IMR-90 (cell line): ENCODE results near the gene GMPPA. TPM values are rescaled to one million over a fixed set of nuclear protein-coding genes. Genes with fewer than 3 reads are reported as not detected.

Source experiments
- ATAC-seq: fragments of 200-7000 bp; cut with Tn5 transposase; 2 replicates; pipeline ENCODE4 v1.9.1; 2020; ENCODE audit warnings: low read depth, mild to moderate bottlenecking, moderate library complexity
- BruUV-seq: library from RNA; stranded (reverse); fragments of 400-500 nt; replicated peaks from 2 replicates; lab custom pipeline; 2021; lab: Mats Ljungman, UMichigan
- CTCF ChIA-PET: fragments of 300-600 bp; formaldehyde crosslinking; extraction: SDS; loops from one replicate; lab custom pipeline; 2021; ENCODE audit warnings: antibody characterized with exemption; lab: Yijun Ruan, JAX
- POLR2A ChIA-PET: fragments of 300-600 bp; sonication (Branson Sonifier 250); formaldehyde crosslinking; loops from one replicate; lab custom pipeline; 2022; ENCODE audit warnings: antibody characterized with exemption; ENCODE audit not compliant: unreplicated experiment; lab: Charles Lee
- DNase-seq: peaks from one replicate; pipeline ENCODE4 v3.0.0; 2013
- H2AFZ ChIP-seq: replicated peaks from 2 replicates; pipeline ENCODE3; 2013; ENCODE audit warnings: low read length, mild to moderate bottlenecking; ENCODE audit not compliant: poor library complexity
- H2AK5ac ChIP-seq: 2 replicates; pipeline ENCODE4 v1.6.1; 2013; ENCODE audit warnings: low read depth, low read length, inconsistent platforms
- H2AK9ac ChIP-seq: replicated peaks from 2 replicates; pipeline ENCODE3; 2013; ENCODE audit warnings: mild to moderate bottlenecking, low read depth, low read length, moderate library complexity; ENCODE audit not compliant: poor library complexity
- H2BK120ac ChIP-seq: 2 replicates; pipeline ENCODE4 v1.6.1; 2013; ENCODE audit warnings: low read depth, low read length, inconsistent platforms
- H2BK15ac ChIP-seq: 3 replicates; pipeline ENCODE4 v1.6.1; 2013; ENCODE audit warnings: low read depth, low read length, inconsistent platforms
- H2BK20ac ChIP-seq: 2 replicates; pipeline ENCODE4 v1.6.1; 2013; ENCODE audit warnings: low read depth, mild to moderate bottlenecking, inconsistent platforms, low read length, moderate library complexity
- H2BK5ac ChIP-seq: 2 replicates; pipeline ENCODE4 v1.6.1; 2013; ENCODE audit warnings: mild to moderate bottlenecking, low read depth, low read length, inconsistent platforms; ENCODE audit not compliant: poor library complexity, severe bottlenecking
- H3K14ac ChIP-seq: replicated peaks from 2 replicates; pipeline ENCODE4 v1.6.1; 2013; ENCODE audit warnings: low read depth, low read length, inconsistent platforms
- H3K18ac ChIP-seq: 2 replicates; pipeline ENCODE4 v1.6.1; 2013; ENCODE audit warnings: low read depth, low read length, control low read depth
- H3K23ac ChIP-seq: 2 replicates; pipeline ENCODE4 v1.6.1; 2013; ENCODE audit warnings: low read depth, low read length, inconsistent platforms
- H3K27ac ChIP-seq: 2 replicates; pipeline ENCODE4 v1.5.1; 2013; ENCODE audit warnings: mild to moderate bottlenecking, control low read depth, low read length; ENCODE audit not compliant: insufficient read depth
- H3K27me3 ChIP-seq: 2 replicates; pipeline ENCODE4 v1.6.1; 2013; ENCODE audit warnings: low read length; ENCODE audit not compliant: control insufficient read depth, insufficient read depth
- H3K36me3 ChIP-seq: 2 replicates; pipeline ENCODE4 v1.6.1; 2013; ENCODE audit warnings: low read length, mixed read lengths; ENCODE audit not compliant: control insufficient read depth, insufficient read depth
- H3K4ac ChIP-seq: 2 replicates; pipeline ENCODE4 v1.6.1; 2013; ENCODE audit warnings: low read depth, low read length, inconsistent platforms
- H3K4me1 ChIP-seq: 2 replicates; pipeline ENCODE4 v1.6.1; 2013; ENCODE audit warnings: low read length, mixed read lengths; ENCODE audit not compliant: control insufficient read depth, insufficient read depth
- H3K4me2 ChIP-seq: 2 replicates; pipeline ENCODE4 v1.6.1; 2013; ENCODE audit warnings: low read depth, mild to moderate bottlenecking, control low read depth, low read length, moderate library complexity
- H3K4me3 ChIP-seq: 2 replicates; pipeline ENCODE4 v1.5.1; 2013; ENCODE audit warnings: low read depth, mild to moderate bottlenecking, control low read depth, low read length, moderate library complexity; ENCODE audit not compliant: insufficient read depth
- H3K56ac ChIP-seq: 2 replicates; pipeline ENCODE4 v1.6.1; 2013; ENCODE audit warnings: low read length, inconsistent platforms; ENCODE audit not compliant: insufficient read depth; ENCODE audit errors: extremely low read depth
- H3K79me1 ChIP-seq, 2 experiments: 2 replicates each; pipeline ENCODE4 v1.6.1; 2013; ENCODE audit warnings: low read length in 2 of 2, inconsistent platforms in 1 of 2, low read depth in 1 of 2
- H3K9ac ChIP-seq: 2 replicates; pipeline ENCODE4 v1.6.1; 2013; ENCODE audit warnings: low read depth, low read length, control low read depth
- H3K9me1 ChIP-seq: 2 replicates; pipeline ENCODE4 v1.6.1; 2013; ENCODE audit warnings: low read length, inconsistent platforms; ENCODE audit not compliant: insufficient read depth
- H3K9me3 ChIP-seq: 2 replicates; pipeline ENCODE4 v1.6.1; 2013; ENCODE audit warnings: low read length; ENCODE audit not compliant: control insufficient read depth, insufficient read depth
- H4K20me1 ChIP-seq: 2 replicates; pipeline ENCODE4 v1.6.1; 2013; ENCODE audit warnings: low read length, inconsistent platforms; ENCODE audit not compliant: insufficient read depth
- H4K5ac ChIP-seq: 2 replicates; pipeline ENCODE4 v1.6.1; 2013; ENCODE audit warnings: mild to moderate bottlenecking, low read depth, low read length, control low read depth
- H4K8ac ChIP-seq, 2 experiments: 2 replicates each; pipeline ENCODE4 v1.6.1; 2013; ENCODE audit warnings: low read depth in 2 of 2, low read length in 2 of 2, control low read depth in 1 of 2, inconsistent platforms in 1 of 2
- H4K91ac ChIP-seq: 2 replicates; pipeline ENCODE4 v1.6.1; 2013; ENCODE audit warnings: low read depth, low read length, inconsistent platforms; ENCODE audit not compliant: insufficient read depth
- FOS ChIP-seq: fragments of 150-350 bp; IDR thresholded peaks from 2 replicates; pipeline ENCODE4 v1.6.1; 2016; ENCODE audit warnings: low read depth, low read length
- MXI1 ChIP-seq: IDR thresholded peaks from 2 replicates; pipeline ENCODE4 v1.6.1; 2012; ENCODE audit warnings: low read depth, mild to moderate bottlenecking, low read length, moderate library complexity, borderline replicate concordance
- NFE2L2 ChIP-seq: fragments of 150-350 bp; IDR thresholded peaks from 2 replicates; pipeline ENCODE4 v1.6.1; 2016; ENCODE audit warnings: low read depth, mild to moderate bottlenecking, low read length
- RAD21 ChIP-seq: IDR thresholded peaks from 2 replicates; pipeline ENCODE4 v1.6.1; 2012; ENCODE audit warnings: low read length, improper control_type of control experiment
- RFX5 ChIP-seq: IDR thresholded peaks from 2 replicates; pipeline ENCODE4 v1.8.0; 2012; ENCODE audit warnings: low read depth, mild to moderate bottlenecking, low read length, moderate library complexity
- SMC3 ChIP-seq: fragments of 150-350 bp; IDR thresholded peaks from 2 replicates; pipeline ENCODE4 v1.6.1; 2016; ENCODE audit warnings: low read depth, mild to moderate bottlenecking, antibody characterized with exemption, low read length, moderate library complexity
- WGBS, 2 experiments: methylation state at CpG; one replicate each; pipeline versions ENCODE4 v1.1.5 to v1.1.7; 2013; ENCODE audit warnings: missing lambda C conversion rate in 2 of 2; ENCODE audit not compliant: insufficient read length in 1 of 2; ENCODE audit errors: extremely low coverage in 2 of 2; 5-methylcytosine and 5-hydroxymethylcytosine counted together
- dilution Hi-C: fragments of 300-500 bp; cut with HindIII; formaldehyde crosslinking; loops from one replicate; pipeline ENCODE4 v1.14.3; 2018; ENCODE audit warnings: low sequenced_read_pairs; ENCODE audit not compliant: unreplicated experiment
- in situ Hi-C: fragments of 300-500 bp; cut with MboI; formaldehyde crosslinking; loops from 3 replicates; pipeline ENCODE4 v1.14.3; 2019; ENCODE audit warnings: low sequenced_read_pairs, inconsistent platforms, mixed read lengths
- intact Hi-C: fragments of 100-400 bp; cut with micrococcal nuclease; formaldehyde crosslinking; loops from 2 replicates; pipeline ENCODE4 v1.10.0; 2022
- polyA plus RNA-seq, 3 experiments: library from polyadenylated mRNA; depleted of rRNA; stranded (reverse); fragments of >200 nt; gene quantifications; 2 replicates each; pipeline ENCODE4 v1.2.3, GENCODE V29; 2012; ENCODE audit warnings: low replicate concordance in 1 of 3
- total RNA-seq: library from RNA; depleted of rRNA; stranded (reverse); fragments of >200 nt; gene quantifications from 2 replicates; pipeline ENCODE4 v1.2.3, GENCODE V29; 2012
- TF ChIP-seq, protein P1 (sequence below): fragments of 150-350 bp; IDR thresholded peaks from 2 replicates; pipeline ENCODE4 v1.6.1; 2017; ENCODE audit warnings: mild to moderate bottlenecking, antibody characterized with exemption, low read length, low read depth
- TF ChIP-seq, protein P2 (sequence below): fragments of 150-350 bp; IDR thresholded peaks from 2 replicates; pipeline ENCODE4 v1.6.1; 2016; ENCODE audit warnings: low read depth, mild to moderate bottlenecking, low read length, moderate library complexity, borderline replicate concordance

The GMPPA gene
- total and polyA plus RNA-seq, 2 of the 4 experiments (the other 2 are of a cell fraction) = 103 to 134 TPM

DNA sequence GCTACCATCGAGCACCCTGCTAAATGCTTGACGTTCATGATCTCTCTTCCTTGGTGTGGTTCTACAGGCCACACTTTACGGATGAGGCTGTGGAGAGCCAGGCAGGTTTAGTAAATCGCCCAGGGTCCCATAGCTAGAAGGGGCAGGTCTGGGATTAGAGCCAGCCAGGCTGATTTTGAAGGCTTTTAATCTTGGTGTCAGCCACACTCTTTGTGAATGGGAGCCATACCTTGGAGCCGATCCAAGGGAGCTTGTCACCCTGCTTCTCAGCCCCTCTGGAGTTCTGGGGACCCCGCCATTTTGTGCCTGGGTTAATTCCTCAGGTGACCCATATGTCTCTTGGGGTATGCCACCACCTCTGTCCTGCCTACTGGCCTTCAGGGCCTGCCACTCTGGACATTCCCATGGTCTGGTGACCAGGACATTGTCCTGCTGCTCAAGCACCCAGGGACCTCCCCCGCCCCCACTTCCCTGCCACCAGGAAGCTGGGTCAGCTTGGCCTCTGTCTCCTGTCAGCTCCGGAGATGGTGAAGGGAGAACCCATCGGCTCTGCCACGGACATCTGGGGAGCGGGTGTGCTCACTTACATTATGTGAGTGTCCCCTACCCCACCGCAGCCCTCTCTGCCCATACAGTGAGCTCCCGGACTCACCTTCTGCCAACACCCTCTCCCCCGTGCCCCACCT is 7.3 kb upstream of the GMPPA start:
- Histone ChIP-seq H3K14ac (no peak overlapping the region), H3K4ac (no peak overlapping the region), H3K27me3 (no peaks in the 10 kb centered on the region), H4K91ac (no peak overlapping the region), H3K9me3 (no peaks in the 10 kb centered on the region), H3K9ac (no peak overlapping the region), H3K9me1 (no peaks in the 10 kb centered on the region), H3K36me3 (peaks cover 32% of the 10 kb centered on the region; the same call in 1 of the 2 replicates), H3K4me3 (no peak overlapping the region), H3K56ac (no peak overlapping the region), H2BK20ac (no peak overlapping the region), H3K27ac (no peak overlapping the region), H2BK5ac (peak overlapping the region; percentile 12), H3K4me1 (peaks cover 3% of the 10 kb centered on the region), H3K4me2 (no peak overlapping the region), H4K20me1 (no peaks in the 10 kb centered on the region), H2AK5ac (no peak overlapping the region), H4K8ac (no peak overlapping the region), H2AFZ (no peak overlapping the region), H3K23ac (no peak overlapping the region), H2BK15ac (no peak overlapping the region), H3K79me1 (no peaks in the 10 kb centered on the region), H2AK9ac (no peak overlapping the region), H3K18ac (no peak overlapping the region), H2BK120ac (no peak overlapping the region), H4K5ac (no peak overlapping the region)
- 81% methylated on average over 8 of the region's 14 CpGs; no CpG with 5 or more reads in 1 of the 2 experiments for WGBS, 2 experiments
- TF ChIP-seq SMC3 = no peak
- TF ChIP-seq, protein P1, sequence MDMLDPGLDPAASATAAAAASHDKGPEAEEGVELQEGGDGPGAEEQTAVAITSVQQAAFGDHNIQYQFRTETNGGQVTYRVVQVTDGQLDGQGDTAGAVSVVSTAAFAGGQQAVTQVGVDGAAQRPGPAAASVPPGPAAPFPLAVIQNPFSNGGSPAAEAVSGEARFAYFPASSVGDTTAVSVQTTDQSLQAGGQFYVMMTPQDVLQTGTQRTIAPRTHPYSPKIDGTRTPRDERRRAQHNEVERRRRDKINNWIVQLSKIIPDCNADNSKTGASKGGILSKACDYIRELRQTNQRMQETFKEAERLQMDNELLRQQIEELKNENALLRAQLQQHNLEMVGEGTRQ = no peak
- no peak for TF ChIP-seq FOS
- no peak for TF ChIP-seq RFX5
- no peak for TF ChIP-seq NFE2L2
- no peak for TF ChIP-seq MXI1
- TF ChIP-seq, protein P2, sequence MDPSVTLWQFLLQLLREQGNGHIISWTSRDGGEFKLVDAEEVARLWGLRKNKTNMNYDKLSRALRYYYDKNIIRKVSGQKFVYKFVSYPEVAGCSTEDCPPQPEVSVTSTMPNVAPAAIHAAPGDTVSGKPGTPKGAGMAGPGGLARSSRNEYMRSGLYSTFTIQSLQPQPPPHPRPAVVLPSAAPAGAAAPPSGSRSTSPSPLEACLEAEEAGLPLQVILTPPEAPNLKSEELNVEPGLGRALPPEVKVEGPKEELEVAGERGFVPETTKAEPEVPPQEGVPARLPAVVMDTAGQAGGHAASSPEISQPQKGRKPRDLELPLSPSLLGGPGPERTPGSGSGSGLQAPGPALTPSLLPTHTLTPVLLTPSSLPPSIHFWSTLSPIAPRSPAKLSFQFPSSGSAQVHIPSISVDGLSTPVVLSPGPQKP = no peak
- TF ChIP-seq RAD21 = no peak
- ChIA-PET CTCF (interaction anchor here (1.5 kb wide), 1 partner anchor 32 kb away, joined by 5 read pairs; no protein-coding TSS in a partner anchor), POLR2A (no interaction called here)
- in situ Hi-C loops = no loop called here
- no TSS peak for BruUV-seq
- DNase-seq = no peak
- intact Hi-C loops = no loop called here
- ATAC-seq = no peak
- dilution Hi-C loops = no loop called here
